Left ventricle myocardium superior (tissue), 1 donor: Measurements from ENCODE around the gene FAM171A1. TPM values are rescaled to one million over a fixed set of nuclear protein-coding genes. Genes with fewer than 3 reads are reported as not detected.

ENCODE experiments used
- ATAC-seq: fragments of 200-7000 bp; cut with Tn5 transposase; one replicate; pipeline ENCODE4 v1.9.1; 2020; ENCODE audit warnings: mild to moderate bottlenecking, moderate library complexity
- DNase-seq: peaks from one replicate; pipeline ENCODE4 v3.0.0-alpha.2; 2020
- intact Hi-C: fragments of 100-400 bp; cut with micrococcal nuclease; formaldehyde crosslinking; loops from one replicate; pipeline ENCODE4 v1.11.0; 2022
- total RNA-seq: library from RNA; stranded (reverse); fragmentation: NEBNext Ultra II Directional; extraction: Animal tissue kit (Norgen Biotek cat#: 25700); gene quantifications from one replicate; pipeline ENCODE4 v1.2.1, GENCODE V29; 2021
- donor health status: DM: no; HTN: yes; CAD: no; lungs with severe emphysema.

The FAM171A1 gene
- total RNA-seq, 1 donor from 2014 or later = 11.6 TPM

- DNase-seq (no peak), ATAC-seq (no peak)
- intact Hi-C loops = no loop called here
These were observed 7.5 kb upstream of the FAM171A1 start for GRCh38 chr10:15378569-15378968.

DNA sequence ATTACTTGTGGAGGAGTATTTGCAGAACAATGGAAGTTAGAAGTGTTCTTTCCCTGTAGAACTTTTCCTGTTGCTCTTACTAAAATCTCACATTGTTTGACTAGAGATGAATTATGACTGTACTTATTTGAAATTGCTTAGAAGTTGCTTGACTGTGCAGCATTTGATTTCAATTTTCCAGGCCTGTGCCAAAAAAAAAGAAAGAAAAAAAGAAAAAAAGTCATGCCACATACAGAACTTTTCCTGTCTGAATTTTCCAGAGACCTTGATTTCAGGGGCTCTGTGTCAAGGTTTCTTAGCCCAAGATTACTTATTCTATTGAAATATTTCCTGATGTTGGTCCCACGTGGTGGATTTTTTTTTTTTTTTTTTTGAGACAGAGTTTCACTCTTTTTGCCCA, 3.5 kb upstream of the FAM171A1 start:
- no peak for ATAC-seq
- DNase-seq = no peak
- intact Hi-C loops = no loop called here

- ATAC-seq (no peak), DNase-seq (no peak)
- intact Hi-C loops = no loop called here
These were observed 3.1 kb upstream of the FAM171A1 start for GRCh38 chr10:15374156-15374555.

DNA sequence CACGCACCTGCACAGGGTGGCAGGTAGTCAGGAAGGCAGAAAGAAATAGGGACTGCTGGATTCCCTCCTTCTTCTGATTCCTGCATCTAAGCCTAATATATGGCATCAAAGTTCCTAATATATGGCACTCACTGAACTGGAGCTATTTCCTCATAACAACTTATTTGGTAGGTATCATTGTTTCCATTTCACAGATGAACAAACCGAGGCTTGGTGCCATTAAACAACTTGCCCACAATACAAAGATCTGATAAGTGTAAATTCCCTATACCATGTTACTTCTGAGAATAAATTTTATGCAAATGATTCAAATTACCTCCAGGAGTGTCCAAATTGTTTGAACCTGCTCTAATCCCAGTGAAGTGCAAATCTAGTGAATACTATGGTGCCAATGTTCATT, 2.1 kb upstream of the FAM171A1 start:
- intact Hi-C loops = no loop called here
- DNase-seq (no peak), ATAC-seq (no peak)

DNA sequence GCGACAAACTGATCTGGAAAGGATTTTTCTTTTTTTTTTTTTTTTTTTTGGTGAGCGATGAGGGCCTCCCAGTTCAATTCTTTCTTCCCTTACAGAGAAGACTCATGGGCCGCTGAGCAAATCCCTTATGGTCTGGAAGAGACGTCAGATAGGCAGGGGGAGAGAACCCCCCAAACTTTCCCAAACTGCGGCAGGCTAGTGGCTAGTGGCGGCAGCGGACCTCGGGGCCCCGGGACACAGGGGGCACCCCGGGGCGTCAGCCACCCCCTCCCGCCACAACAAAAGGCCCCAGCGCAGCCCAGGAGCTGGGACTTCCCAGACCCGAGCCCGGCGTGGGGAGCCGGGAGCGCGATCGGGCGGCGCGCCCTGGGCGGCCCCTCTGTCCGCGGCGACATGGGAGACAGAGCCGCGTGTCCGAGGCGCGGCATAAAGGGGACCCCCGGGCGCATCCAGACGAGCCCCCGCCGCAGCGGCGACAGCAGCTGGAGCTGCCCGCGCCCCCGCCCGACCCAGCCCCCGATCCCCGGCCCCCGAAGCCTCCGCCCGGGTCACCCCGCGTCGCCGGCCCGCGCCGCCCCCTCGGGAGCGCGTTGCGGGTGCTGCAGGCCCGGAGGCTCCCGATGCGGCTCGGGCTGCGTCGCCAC, 755 bp downstream of the FAM171A1 start:
- intact Hi-C loops = no loop called here
- DNase-seq (peak; percentile 52), ATAC-seq (peak; percentile 58)

GRCh38 chr10:15369256-15370211, 1.6 kb downstream of the FAM171A1 start:
- intact Hi-C loops = no loop called here
- peak; percentile 49 for DNase-seq
- ATAC-seq = peak; percentile 26

- ATAC-seq (no peak), DNase-seq (no peak)
- intact Hi-C loops = no loop called here
These were observed 2.8 kb downstream of the FAM171A1 start for GRCh38 chr10:15368101-15368855.

- DNase-seq = no peak
- intact Hi-C loops = no loop called here
- no peak for ATAC-seq
These were observed 3.6 kb downstream of the FAM171A1 start for GRCh38 chr10:15367296-15368085.

DNA sequence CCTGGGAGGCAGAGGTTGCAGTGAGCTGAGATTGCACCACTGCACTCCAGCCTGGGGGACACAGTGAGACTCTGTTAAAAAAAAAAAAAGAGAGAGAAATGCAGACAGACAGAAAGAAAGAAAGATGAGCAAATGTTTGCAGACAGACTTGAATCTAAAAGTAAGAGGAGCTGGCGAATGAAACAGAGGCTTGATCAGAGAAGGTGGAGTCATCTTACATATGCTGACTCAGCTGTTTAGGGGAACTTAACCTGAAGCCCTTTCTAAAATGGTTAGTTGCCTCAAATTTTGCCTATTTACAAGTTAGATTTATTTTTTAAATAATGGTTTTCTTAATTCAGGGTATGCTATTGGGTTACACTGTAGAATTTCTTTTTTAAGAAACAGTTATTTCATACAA, 5.4 kb downstream of the FAM171A1 start:
- no peak for DNase-seq
- intact Hi-C loops = no loop called here

DNA sequence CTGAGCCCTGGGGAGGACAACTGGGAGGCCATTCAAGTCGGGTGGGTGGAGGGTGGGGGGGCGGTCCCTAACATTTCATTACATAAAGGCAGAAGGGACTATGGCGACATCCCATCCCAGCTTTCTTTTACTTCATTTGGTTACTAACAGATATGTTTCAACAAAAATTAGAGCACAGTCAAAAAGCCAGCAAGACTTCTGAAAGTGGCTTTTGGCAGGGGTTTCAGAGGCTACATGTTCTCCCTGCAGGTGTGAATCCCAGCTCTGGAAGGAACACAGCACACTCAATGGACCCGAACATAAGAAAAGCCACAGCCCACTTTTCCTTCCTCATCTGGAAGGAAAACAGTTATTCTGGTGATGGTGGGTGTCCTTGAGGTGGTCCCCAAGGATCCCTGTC, 7.1 kb downstream of the FAM171A1 start:
- intact Hi-C loops = no loop called here
- no peak for ATAC-seq
- no peak for DNase-seq

More for the DNA sequence above, 5.4 kb downstream of the FAM171A1 start:
- no peak for ATAC-seq

DNA sequence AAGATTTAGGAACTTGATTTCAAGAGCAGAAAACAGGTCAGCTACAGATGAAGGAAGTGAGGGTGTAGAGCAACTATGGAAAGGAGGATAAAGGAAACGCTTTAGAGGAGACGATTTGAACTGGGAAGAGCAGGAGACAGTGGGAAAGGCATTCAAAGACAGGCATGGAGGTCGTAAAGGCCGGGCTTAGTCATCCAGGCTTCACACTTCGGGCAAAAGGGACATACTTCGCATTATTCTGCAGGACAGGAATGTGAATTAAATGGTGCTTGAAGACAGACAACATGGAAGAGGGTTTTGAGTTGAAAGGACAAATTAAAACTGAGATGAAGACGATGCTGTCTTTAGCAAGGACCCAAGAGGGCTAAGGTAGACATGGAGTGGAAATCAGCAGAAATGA, 8.1 kb downstream of the FAM171A1 start:
- intact Hi-C loops = no loop called here
- DNase-seq (no peak), ATAC-seq (no peak)

DNA sequence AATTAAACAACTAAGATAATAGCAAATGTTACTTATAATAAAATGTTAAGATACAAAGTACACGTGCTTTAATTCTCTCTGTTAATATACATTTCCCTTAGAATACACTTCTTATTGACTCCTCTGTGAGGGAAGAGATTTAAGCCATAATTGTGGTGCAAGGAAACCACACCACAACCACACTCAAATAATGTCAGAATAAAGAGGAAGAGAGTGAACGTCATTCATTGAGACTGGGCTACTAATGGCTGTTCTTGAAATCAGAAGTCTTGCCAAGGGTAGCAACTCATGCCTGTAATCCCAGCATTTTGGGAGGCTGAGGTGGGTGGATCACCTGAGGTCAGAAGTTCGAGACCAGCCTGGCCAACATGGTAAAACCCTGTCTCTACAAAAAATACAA, 10.0 kb downstream of the FAM171A1 start:
- intact Hi-C loops = no loop called here
- DNase-seq = no peak
- ATAC-seq = no peak

- DNase-seq (no peak), ATAC-seq (no peak)
- intact Hi-C loops = no loop called here
These were observed 10.5 kb downstream of the FAM171A1 start for GRCh38 chr10:15360566-15360965.

DNA sequence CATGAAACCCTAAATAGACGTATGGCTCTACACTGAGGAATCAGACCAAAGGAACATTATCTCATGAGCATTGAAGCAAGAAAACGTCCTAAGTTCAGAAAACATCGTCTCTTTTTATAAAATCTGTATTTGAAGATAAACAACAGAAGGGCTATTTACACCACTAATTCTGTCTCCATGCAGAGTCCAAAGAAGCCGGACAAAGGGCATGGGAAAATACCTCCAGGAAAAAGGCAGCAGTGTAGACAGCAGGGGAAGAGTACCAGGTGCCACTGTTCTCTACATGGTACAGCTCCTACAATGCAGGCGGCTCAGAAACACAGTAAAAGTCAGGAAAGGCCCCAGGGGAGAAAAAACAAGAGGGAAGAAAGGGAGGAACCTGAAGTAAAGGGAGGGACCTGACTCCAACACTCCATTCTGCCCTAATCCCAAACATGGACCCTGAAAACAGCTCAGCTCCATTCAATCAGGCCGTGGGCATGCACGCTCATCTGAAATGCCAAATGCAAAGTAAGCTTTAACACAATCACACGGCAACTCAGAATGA, 17.5 kb downstream of the FAM171A1 start:
- no peak for ATAC-seq
- intact Hi-C loops = no loop called here
- no peak for DNase-seq

GRCh38 chr10:15352836-15353235, 18.3 kb downstream of the FAM171A1 start:
- intact Hi-C loops = no loop called here
- no peak for ATAC-seq

GRCh38 chr10:15352201-15352600, 18.9 kb downstream of the FAM171A1 start:
- no peak for DNase-seq
- intact Hi-C loops = no loop called here
- ATAC-seq = no peak

More at GRCh38 chr10:15352836-15353235, 18.3 kb downstream of the FAM171A1 start:
- no peak for DNase-seq

- DNase-seq (no peak), ATAC-seq (no peak)
- intact Hi-C loops = no loop called here
These were observed 19.8 kb downstream of the FAM171A1 start for GRCh38 chr10:15351099-15351820.

DNA sequence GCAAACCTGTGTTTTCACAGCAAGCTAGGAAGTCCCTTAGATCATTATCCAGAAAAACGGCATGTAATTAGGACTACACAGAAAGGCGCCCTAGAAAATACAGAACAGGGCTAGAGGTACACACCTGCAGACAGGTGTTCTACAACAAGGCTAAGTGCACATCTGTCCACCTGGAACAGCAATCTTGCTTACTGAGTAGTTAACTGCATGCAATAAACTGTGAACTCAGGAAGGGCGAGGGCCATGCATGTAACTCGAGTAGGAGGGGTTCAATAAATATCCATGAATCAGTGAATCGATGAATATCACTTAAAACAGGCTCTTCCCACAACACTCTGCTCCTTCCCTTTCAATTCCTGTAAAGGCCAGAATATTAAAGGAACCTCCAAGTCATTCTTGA, 22.0 kb downstream of the FAM171A1 start:
- DNase-seq = no peak
- intact Hi-C loops = no loop called here

More for the DNA sequence above, 22.0 kb downstream of the FAM171A1 start:
- ATAC-seq = no peak
